H1 (cell line): ENCODE measurements around the gene EEF2K. TPM values are rescaled to one million over a fixed set of nuclear protein-coding genes. Genes with fewer than 3 reads are reported as not detected.

Experiments used
- CTCF ChIA-PET: fragments of 300-600 bp; sonication (Branson Sonifier 250); formaldehyde crosslinking; loops from one replicate; lab custom pipeline; 2021; ENCODE audit not compliant: partially characterized antibody; lab: Charles Lee
- POLR2A ChIA-PET: fragments of 300-600 bp; sonication (Branson Sonifier 250); formaldehyde crosslinking; loops from one replicate; lab custom pipeline; 2021; ENCODE audit warnings: inconsistent platforms; ENCODE audit not compliant: partially characterized antibody; lab: Charles Lee
- DNase-seq, 2 experiments: peaks; one replicate each; pipeline versions ENCODE4 v3.0.0 to v3.0.0-alpha.2; 2010 to 2022; ENCODE audit warnings: low spot score in 2 of 2, low read depth in 1 of 2, mixed read lengths in 1 of 2
- FAIRE-seq: peaks from 2 replicates; lab custom pipeline; 2011; peaks lifted over from hg19 to GRCh38; lab: Jason Lieb, UNC
- H2AFZ ChIP-seq: 2 replicates; pipeline ENCODE4 v1.8.1; 2012; ENCODE audit warnings: low read length, inconsistent platforms
- H2AK5ac ChIP-seq: 2 replicates; pipeline ENCODE4 v1.6.1; 2013; ENCODE audit warnings: low read depth, low read length
- H2BK120ac ChIP-seq: replicated peaks from 2 replicates; pipeline ENCODE3; 2013; ENCODE audit warnings: low read depth, low read length, inconsistent platforms
- H2BK12ac ChIP-seq: 2 replicates; pipeline ENCODE4 v1.6.1; 2013; ENCODE audit warnings: low read depth, low read length
- H2BK15ac ChIP-seq: 2 replicates; pipeline ENCODE4 v1.6.1; 2013; ENCODE audit warnings: low read length
- H2BK20ac ChIP-seq: 2 replicates; pipeline ENCODE4 v1.6.1; 2013; ENCODE audit warnings: low read length
- H2BK5ac ChIP-seq: 2 replicates; pipeline ENCODE4 v1.6.1; 2013; ENCODE audit warnings: low read depth, low read length
- H3K14ac ChIP-seq: 2 replicates; pipeline ENCODE4 v1.6.1; 2013; ENCODE audit warnings: inconsistent platforms; ENCODE audit not compliant: insufficient read length
- H3K18ac ChIP-seq: 2 replicates; pipeline ENCODE4 v1.6.1; 2013; ENCODE audit warnings: low read length; ENCODE audit errors: extremely low read depth
- H3K23ac ChIP-seq: 2 replicates; pipeline ENCODE4 v1.6.1; 2013; ENCODE audit warnings: inconsistent platforms; ENCODE audit not compliant: insufficient read length
- H3K23me2 ChIP-seq: 2 replicates; pipeline ENCODE4 v1.6.1; 2013; ENCODE audit warnings: low read depth, low read length
- H3K27ac ChIP-seq: 2 replicates; pipeline ENCODE4 v1.6.1; 2011; ENCODE audit warnings: low read depth, low read length, inconsistent platforms
- H3K27me3 ChIP-seq, 4 experiments: replicated peaks in 1 of 4; 1 replicate in 1 of 4; 2 replicates in 3 of 4; pipeline versions ENCODE4 v1.6.1 to v1.8.1; 2011 to 2013; ENCODE audit warnings: low read length in 3 of 4, mild to moderate bottlenecking in 3 of 4, inconsistent platforms in 2 of 4, mixed read lengths in 2 of 4, moderate library complexity in 1 of 4; ENCODE audit not compliant: control insufficient read depth in 3 of 4, insufficient read depth in 3 of 4; ENCODE audit errors: extremely low read depth in 1 of 4
- H3K36me3 ChIP-seq, 4 experiments: 2 replicates each; pipeline versions ENCODE4 v1.6.1 to v1.8.1; 2011 to 2013; ENCODE audit warnings: mild to moderate bottlenecking in 4 of 4, low read length in 3 of 4, moderate library complexity in 2 of 4, control low read depth in 1 of 4, inconsistent platforms in 1 of 4; ENCODE audit not compliant: insufficient read depth in 4 of 4, control insufficient read depth in 2 of 4
- H3K4ac ChIP-seq: replicated peaks from 2 replicates; pipeline ENCODE3; 2013; ENCODE audit warnings: low read length, low read depth, mixed read lengths, inconsistent platforms; ENCODE audit not compliant: insufficient read length
- H3K4me1 ChIP-seq, 4 experiments: replicated peaks in 1 of 4; 1 replicate in 1 of 4; 2 replicates in 3 of 4; pipeline versions ENCODE4 v1.6.1 to v1.8.1; 2011 to 2013; ENCODE audit warnings: low read length in 3 of 4, inconsistent platforms in 2 of 4, mixed read lengths in 1 of 4; ENCODE audit not compliant: insufficient read depth in 4 of 4, control insufficient read depth in 3 of 4
- H3K4me2 ChIP-seq, 2 experiments: 2 replicates each; pipeline versions ENCODE4 v1.6.1 to v1.8.1; 2011 to 2013; ENCODE audit warnings: low read depth in 2 of 2, low read length in 2 of 2, control low read depth in 1 of 2, inconsistent platforms in 1 of 2, mild to moderate bottlenecking in 1 of 2; ENCODE audit not compliant: insufficient read depth in 1 of 2
- H3K4me3 ChIP-seq, 4 experiments: fragments of 200-600, 300-600 bp in 1 of 4; sonication (generic), shearing (Covaris generic), sonication (Bioruptor Twin) in 1 of 4; 2 replicates each; pipeline versions ENCODE4 v1.5.1 to v1.8.1; 2011 to 2016; ENCODE audit warnings: low read length in 4 of 4, low read depth in 3 of 4, control low read depth in 2 of 4, inconsistent platforms in 2 of 4, mild to moderate bottlenecking in 2 of 4, mixed read lengths in 1 of 4, moderate library complexity in 1 of 4; ENCODE audit not compliant: insufficient read depth in 2 of 4; ENCODE audit errors: extremely low read depth in 1 of 4
- H3K56ac ChIP-seq: replicated peaks from 2 replicates; pipeline ENCODE3; 2013; ENCODE audit warnings: low read depth, mild to moderate bottlenecking, mixed read lengths, low read length, inconsistent platforms; ENCODE audit not compliant: insufficient read length
- H3K79me1 ChIP-seq: 2 replicates; pipeline ENCODE4 v1.6.1; 2013; ENCODE audit warnings: low read depth, low read length, control low read depth
- H3K79me2 ChIP-seq, 2 experiments: 2 replicates each; pipeline versions ENCODE4 v1.6.1 to v1.8.1; 2012 to 2013; ENCODE audit warnings: low read length in 2 of 2, mild to moderate bottlenecking in 2 of 2, inconsistent platforms in 1 of 2; ENCODE audit not compliant: insufficient read depth in 2 of 2, control insufficient read depth in 1 of 2
- H3K9ac ChIP-seq, 4 experiments: replicated peaks in 1 of 4; 1 replicate in 1 of 4; 2 replicates in 3 of 4; pipeline versions ENCODE4 v1.6.1 to v1.8.1; 2011 to 2013; ENCODE audit warnings: low read depth in 3 of 4, low read length in 3 of 4, control low read depth in 2 of 4, mild to moderate bottlenecking in 2 of 4, moderate library complexity in 2 of 4, inconsistent platforms in 1 of 4; ENCODE audit errors: extremely low read depth in 1 of 4
- H3K9me3 ChIP-seq, 2 experiments: 2 replicates each; pipeline versions ENCODE4 v1.6.1 to v1.8.1; 2012 to 2013; ENCODE audit warnings: mild to moderate bottlenecking in 2 of 2, moderate library complexity in 2 of 2, control low read depth in 1 of 2, inconsistent platforms in 1 of 2, low read depth in 1 of 2, low read length in 1 of 2, mixed read lengths in 1 of 2; ENCODE audit not compliant: insufficient read depth in 2 of 2
- H4K20me1 ChIP-seq, 2 experiments: replicated peaks in 1 of 2; 2 replicates each; pipeline versions ENCODE3 to v1.8.1; 2011 to 2013; ENCODE audit warnings: inconsistent platforms in 2 of 2, low read length in 2 of 2, mild to moderate bottlenecking in 1 of 2; ENCODE audit not compliant: insufficient read depth in 2 of 2, control insufficient read depth in 1 of 2
- H4K5ac ChIP-seq: 2 replicates; pipeline ENCODE4 v1.6.1; 2013; ENCODE audit warnings: low read length, low read depth, mixed read lengths, inconsistent platforms; ENCODE audit not compliant: insufficient read length
- H4K8ac ChIP-seq: 2 replicates; pipeline ENCODE4 v1.8.0; 2013; ENCODE audit warnings: mild to moderate bottlenecking, moderate library complexity, low read length, inconsistent platforms; ENCODE audit not compliant: insufficient read depth; ENCODE audit errors: extremely low read depth
- H4K91ac ChIP-seq: replicated peaks from 2 replicates; pipeline ENCODE3; 2013; ENCODE audit warnings: low read length, mixed read lengths, inconsistent platforms; ENCODE audit not compliant: insufficient read length
- CHD1 ChIP-seq: IDR thresholded peaks from 2 replicates; pipeline ENCODE4 v1.6.1; 2012; ENCODE audit warnings: low read depth, low read length, improper control_type of control experiment
- CTCF ChIP-seq, 3 experiments: IDR thresholded peaks; 1 replicate in 2 of 3; 2 replicates in 1 of 3; pipeline versions ENCODE4 v1.5.1 to v1.6.1; 2011; ENCODE audit warnings: low read length in 3 of 3, mild to moderate bottlenecking in 3 of 3, inconsistent platforms in 2 of 3, low read depth in 1 of 3, moderate library complexity in 1 of 3; ENCODE audit not compliant: insufficient read depth in 1 of 3; ENCODE audit errors: control extremely low read depth in 1 of 3
- EGR1 ChIP-seq: IDR thresholded peaks from 2 replicates; pipeline ENCODE4 v1.6.1; 2011; ENCODE audit warnings: low read depth, low read length, borderline replicate concordance
- HDAC2 ChIP-seq, 2 experiments: fragments of 300-600 bp in 1 of 2; sonication (generic) in 1 of 2; IDR thresholded peaks; 2 replicates each; pipeline ENCODE4 v1.6.1; 2011 to 2012; ENCODE audit warnings: low read depth in 2 of 2, low read length in 2 of 2, mild to moderate bottlenecking in 2 of 2, moderate library complexity in 2 of 2, borderline replicate concordance in 1 of 2, inconsistent platforms in 1 of 2
- KDM1A ChIP-seq: fragments of 200-600, 300-600 bp; sonication (generic); IDR thresholded peaks from 2 replicates; pipeline ENCODE4 v1.7.1; 2016; ENCODE audit warnings: mild to moderate bottlenecking, low read length, borderline replicate concordance
- NRF1 ChIP-seq: IDR thresholded peaks from 2 replicates; pipeline ENCODE4 v1.6.1; 2011; ENCODE audit warnings: mild to moderate bottlenecking, low read depth, low read length, improper control_type of control experiment
- RAD21 ChIP-seq, 2 experiments: IDR thresholded peaks in 1 of 2; conservative IDR thresholded peaks in 1 of 2; 2 replicates each; pipeline ENCODE4 v1.6.1; 2011; ENCODE audit warnings: low read depth in 2 of 2, low read length in 2 of 2, improper control_type of control experiment in 1 of 2, inconsistent platforms in 1 of 2, mild to moderate bottlenecking in 1 of 2, moderate library complexity in 1 of 2
- TEAD4 ChIP-seq: IDR thresholded peaks from 2 replicates; pipeline ENCODE4 v1.6.1; 2012; ENCODE audit warnings: low read depth, low read length, inconsistent platforms, mixed read lengths
- YY1 ChIP-seq: IDR thresholded peaks from 2 replicates; pipeline ENCODE4 v1.6.1; 2011; ENCODE audit warnings: low read depth, mild to moderate bottlenecking, low read length
- WGBS, 2 experiments: shearing (Covaris generic) in 1 of 2; methylation state at CpG; one replicate each; pipeline versions ENCODE4 v1.1.6 to v1.1.7; 2013 to 2015; ENCODE audit warnings: low lambda C conversion rate in 2 of 2, mixed read lengths in 2 of 2, inconsistent platforms in 1 of 2, low coverage in 1 of 2, missing lambda C conversion rate in 1 of 2; ENCODE audit not compliant: insufficient replicate concordance in 2 of 2, insufficient coverage in 1 of 2, insufficient read length in 1 of 2; ENCODE audit errors: extremely low coverage in 1 of 2, missing lambda C conversion rate in 1 of 2; 5-methylcytosine and 5-hydroxymethylcytosine counted together
- polyA plus RNA-seq, 7 experiments: library from polyadenylated mRNA; depleted of rRNA in 3 of 7; stranded (reverse) in 5 of 7; unstranded in 2 of 7; fragments of >200 nt in 5 of 7; fragments of 200-250 nt in 2 of 7; gene quantifications; 1 replicate in 5 of 7; 2 replicates in 1 of 7; 4 replicates in 1 of 7; pipeline versions ENCODE4 v1.2.1 to v1.2.3, GENCODE V29; 2011 to 2013; ENCODE audit warnings: missing spikeins in 2 of 7, mixed read lengths in 2 of 7
- total RNA-seq: library from RNA; stranded (reverse); fragmentation: NEBNext Ultra II Directional; extraction: Animal tissue kit (Norgen Biotek cat#: 25700); gene quantifications from 2 replicates; pipeline ENCODE4 v1.2.1, GENCODE V29; 2021

The EEF2K gene
- total and polyA plus RNA-seq, 2 of the 8 experiments (the other 6 are each of a cell fraction or from before 2014, with no cell fraction given), result 14.9 to 30.2 TPM

- no peak overlapping the region for H3K27ac ChIP-seq
- H2BK20ac ChIP-seq, result no peak overlapping the region
- H3K9ac ChIP-seq, result no peak overlapping the region
- WGBS, 2 experiments, result 29% methylated on average over 3 of the region's 3 CpGs; no CpG with 5 or more reads in 1 of the 2 experiments
- H3K18ac ChIP-seq, result no peak overlapping the region
- no peaks in the 10 kb centered on the region for H3K79me2 ChIP-seq
- no peak for TF ChIP-seq TEAD4
- no peak for TF ChIP-seq KDM1A
- no peak for TF ChIP-seq EGR1
- peak; percentile 81 to 87 for TF ChIP-seq RAD21 (IDR thresholded peaks at IDR 0.05 in 1 of 2, conservative IDR thresholded peaks at IDR 0.05 in 1 of 2; ENCODE audit: low read depth in 2 of 2, low read length in 2 of 2)
- peak; percentile 44; the same call in 1 of the 2 replicates for TF ChIP-seq YY1
- no peak for TF ChIP-seq NRF1
- no peak for TF ChIP-seq CHD1
- peak; percentile 82 to 90 (median 86) for TF ChIP-seq CTCF (IDR thresholded peaks at IDR 0.05; ENCODE audit: control extremely low read depth in 1 of 3, insufficient read depth in 1 of 3, low read depth in 1 of 3, low read length in 3 of 3)
- no peak for TF ChIP-seq HDAC2 (IDR thresholded peaks at IDR 0.05; ENCODE audit: borderline replicate concordance in 1 of 2, low read depth in 2 of 2, low read length in 2 of 2)
- TF ChIP-seq, all 59 proteins: peak for 3
- Histone ChIP-seq H3K4me3 (no peak overlapping the region), H3K56ac (no peak overlapping the region), H4K20me1 (no peaks in the 10 kb centered on the region), H3K79me1 (no peaks in the 10 kb centered on the region), H4K8ac (no peak overlapping the region), H4K91ac (no peak overlapping the region), H3K23me2 (peaks cover 8% of the 10 kb centered on the region), H2BK5ac (no peak overlapping the region), H4K5ac (no peak overlapping the region), H2BK120ac (no peak overlapping the region), H3K36me3 (no peaks in the 10 kb centered on the region), H2AK5ac (no peak overlapping the region), H3K9me3 (no peaks in the 10 kb centered on the region), H3K23ac (no peak overlapping the region), H3K4me2 (no peak overlapping the region), H2AFZ (no peak overlapping the region), H2BK15ac (no peak overlapping the region), H3K4me1 (peaks cover 4 to 12% (median 10%) of the 10 kb centered on the region in 4 experiments; a peak in 6 of 7 replicates), H3K4ac (no peak overlapping the region), H3K27me3 (peaks cover 0 to 6% (median 2%) of the 10 kb centered on the region in 4 experiments; a peak in 4 of 7 replicates), H3K14ac (no peak overlapping the region), H2BK12ac (no peak overlapping the region)
- no peak for FAIRE-seq
- ChIA-PET CTCF (interaction anchor here (0.6 to 8.0 kb wide), 29 partner anchors 8 to 205 kb away, joined by 3 to 127 read pairs (median 6); partner anchors contain the start of genes MOSMO and PDZD9), POLR2A (interaction anchor here (1.6 kb wide), 1 partner anchor 14 kb away, joined by 4 read pairs; no protein-coding TSS in a partner anchor)
- peak in 1 of 2 experiments; percentile 79 for DNase-seq
These were observed 19.6 kb upstream of the EEF2K start for GRCh38 chr16:22186517-22186916.
